ENCODE results near the gene CREB5.

Gene CREB5

GRCh38 chr7:28771906-28772622 lies 359.7 kb downstream of the CREB5 start:
- Histone ChIP-seq H3K9me2 (replicated peaks; ENCODE audit: low read depth, low read length) (no peaks in the 10 kb centered on the region), H3K4me3 (ENCODE audit: low read length, poor library complexity, severe bottlenecking) (no peak overlapping the region), H3F3A (ENCODE audit: low read depth) (no peaks in the 10 kb centered on the region), H3K9me3 (ENCODE audit: insufficient read depth, low read depth, low read length) (no peaks in the 10 kb centered on the region), H3K27me3 (ENCODE audit: insufficient read depth, low read length, poor library complexity, severe bottlenecking) (no peaks in the 10 kb centered on the region), H2AFZ (ENCODE audit: low read length) (no peak overlapping the region), H3K9ac (ENCODE audit: low read depth, low read length, poor library complexity, severe bottlenecking) (no peak overlapping the region), H3K36me3 (ENCODE audit: insufficient read depth, low read length) (no peaks in the 10 kb centered on the region), H4K20me1 (ENCODE audit: insufficient read depth, low read length, poor library complexity, severe bottlenecking) (no peaks in the 10 kb centered on the region), H3K4me2 (ENCODE audit: low read depth, low read length, poor library complexity, severe bottlenecking) (no peak overlapping the region), H3K79me2 (ENCODE audit: insufficient read depth, low read length) (no peaks in the 10 kb centered on the region), H3K4me1 (ENCODE audit: insufficient read depth, low read length, poor library complexity, severe bottlenecking) (no peaks in the 10 kb centered on the region)
- no peak for TF ChIP-seq EZH2phosphoT487 (IDR thresholded peaks at IDR 0.05; ENCODE audit: borderline replicate concordance)

GRCh38 chr7:28773423-28774145 lies 361.3 kb downstream of the CREB5 start:
- no peak overlapping the region for H3K4me2 ChIP-seq (ENCODE audit: low read depth, low read length, poor library complexity, severe bottlenecking)
- H3K4me1 ChIP-seq (ENCODE audit: insufficient read depth, low read length, poor library complexity, severe bottlenecking) = no peaks in the 10 kb centered on the region
- H4K20me1 ChIP-seq (ENCODE audit: insufficient read depth, low read length, poor library complexity, severe bottlenecking) = no peaks in the 10 kb centered on the region
- TF ChIP-seq CTCF (conservative IDR thresholded peaks at IDR 0.05; ENCODE audit: low read length) (no peak), EZH2phosphoT487 (IDR thresholded peaks at IDR 0.05; ENCODE audit: borderline replicate concordance) (no peak)
- no peak overlapping the region for H2AFZ ChIP-seq (ENCODE audit: low read length)
- H3K27me3 ChIP-seq (ENCODE audit: insufficient read depth, low read length, poor library complexity, severe bottlenecking) = no peaks in the 10 kb centered on the region
- no peaks in the 10 kb centered on the region; the same call in 1 of the 2 replicates for H3K9me2 ChIP-seq (replicated peaks; ENCODE audit: low read depth, low read length)
- no peaks in the 10 kb centered on the region for H3K79me2 ChIP-seq (ENCODE audit: insufficient read depth, low read length)
- no peaks in the 10 kb centered on the region for H3K36me3 ChIP-seq (ENCODE audit: insufficient read depth, low read length)
- H3K4me3 ChIP-seq (ENCODE audit: low read length, poor library complexity, severe bottlenecking) = no peak overlapping the region
- no peaks in the 10 kb centered on the region for H3F3A ChIP-seq (ENCODE audit: low read depth)
- no peak overlapping the region for H3K9ac ChIP-seq (ENCODE audit: low read depth, low read length, poor library complexity, severe bottlenecking)
- H3K9me3 ChIP-seq (ENCODE audit: insufficient read depth, low read depth, low read length) = no peaks in the 10 kb centered on the region

GRCh38 chr7:28774261-28774988 lies 362.1 kb downstream of the CREB5 start:
- no peaks in the 10 kb centered on the region for H3K79me2 ChIP-seq (ENCODE audit: insufficient read depth, low read length)
- H3K36me3 ChIP-seq (ENCODE audit: insufficient read depth, low read length) = no peaks in the 10 kb centered on the region
- H3F3A ChIP-seq (ENCODE audit: low read depth) = no peaks in the 10 kb centered on the region
- H3K4me2 ChIP-seq (ENCODE audit: low read depth, low read length, poor library complexity, severe bottlenecking) = no peak overlapping the region
- H3K4me3 ChIP-seq (ENCODE audit: low read length, poor library complexity, severe bottlenecking) = no peak overlapping the region
- no peaks in the 10 kb centered on the region for H3K9me3 ChIP-seq (ENCODE audit: insufficient read depth, low read depth, low read length)
- no peak for TF ChIP-seq EZH2phosphoT487 (IDR thresholded peaks at IDR 0.05; ENCODE audit: borderline replicate concordance)
- no peak for TF ChIP-seq CTCF (conservative IDR thresholded peaks at IDR 0.05; ENCODE audit: low read length)
- no peaks in the 10 kb centered on the region for H3K27me3 ChIP-seq (ENCODE audit: insufficient read depth, low read length, poor library complexity, severe bottlenecking)
- no peak overlapping the region for H2AFZ ChIP-seq (ENCODE audit: low read length)
- H3K9ac ChIP-seq (ENCODE audit: low read depth, low read length, poor library complexity, severe bottlenecking) = no peak overlapping the region
- no peaks in the 10 kb centered on the region for H4K20me1 ChIP-seq (ENCODE audit: insufficient read depth, low read length, poor library complexity, severe bottlenecking)
- H3K9me2 ChIP-seq (replicated peaks; ENCODE audit: low read depth, low read length) = no peaks in the 10 kb centered on the region; the same call in 1 of the 2 replicates
- no peaks in the 10 kb centered on the region for H3K4me1 ChIP-seq (ENCODE audit: insufficient read depth, low read length, poor library complexity, severe bottlenecking)

Data from Loucy (cell line).